Pons (tissue), 1 donor: ENCODE results near the gene MRPL27.

Source experiments
- DNase-seq: peaks from one replicate; pipeline ENCODE4 v3.0.0-alpha.2; 2016; ENCODE audit warnings: low spot score

MRPL27 gene

GRCh38 chr17:50386510-50386909, 13.5 kb upstream of the MRPL27 start:
- DNase-seq, result no peak

- DNase-seq, result no peak
Observed at GRCh38 chr17:50382931-50383330, 9.9 kb upstream of the MRPL27 start.

- DNase-seq, result no peak
Observed at GRCh38 chr17:50381920-50382319, 8.9 kb upstream of the MRPL27 start.

GRCh38 chr17:50381260-50381815, 8.4 kb upstream of the MRPL27 start:
- no peak for DNase-seq

- no peak for DNase-seq
Observed at GRCh38 chr17:50380369-50381259, 7.6 kb upstream of the MRPL27 start.

- DNase-seq, result no peak
Observed at GRCh38 chr17:50379351-50380132, 6.6 kb upstream of the MRPL27 start.

- no peak for DNase-seq
Observed at GRCh38 chr17:50375858-50376538, 3.0 kb upstream of the MRPL27 start.

GRCh38 chr17:50373705-50374104, 721 bp upstream of the MRPL27 start:
- no peak for DNase-seq

- DNase-seq, result no peak
Observed at GRCh38 chr17:50372222-50372757, 694 bp downstream of the MRPL27 start.

GRCh38 chr17:50371526-50371925, 1.5 kb downstream of the MRPL27 start:
- no peak for DNase-seq

GRCh38 chr17:50370052-50370451, 2.9 kb downstream of the MRPL27 start:
- DNase-seq, result no peak

- DNase-seq, result no peak
Observed at GRCh38 chr17:50367401-50367800, 5.6 kb downstream of the MRPL27 start.

- no peak for DNase-seq
Observed at GRCh38 chr17:50365649-50366393, 7.2 kb downstream of the MRPL27 start.

- no peak for DNase-seq
Observed at GRCh38 chr17:50365165-50365564, 7.8 kb downstream of the MRPL27 start.

GRCh38 chr17:50364715-50365114, 8.3 kb downstream of the MRPL27 start:
- DNase-seq, result no peak

- DNase-seq, result no peak
Observed at GRCh38 chr17:50364061-50364458, 8.9 kb downstream of the MRPL27 start.

GRCh38 chr17:50363217-50364060, 9.5 kb downstream of the MRPL27 start:
- DNase-seq, result peak; percentile 93

- no peak for DNase-seq
Observed at GRCh38 chr17:50362661-50363060, 10.3 kb downstream of the MRPL27 start.

GRCh38 chr17:50361561-50362480, 11.2 kb downstream of the MRPL27 start:
- peak; percentile 80 for DNase-seq
